C4-2B (cell line): ENCODE measurements around the gene PODXL.
A peak's percentile ranks its signal among the peaks of the same experiment; 100 is the strongest.
"Not testable (repeated sequence)": the region's sequence is repeated elsewhere in the genome, so short reads cannot be mapped to it uniquely, and the experiment has no call there.

Source experiments
- H3K27ac ChIP-seq: fragments of 450-650 bp; 2 replicates; pipeline ENCODE4 v1.5.1; 2017
- ZFX ChIP-seq: fragments of 450-650 bp; IDR thresholded peaks from 2 replicates; pipeline ENCODE4 v1.6.1; 2017
- TF ChIP-seq, protein P1 (sequence below): fragments of 450-650 bp; conservative IDR thresholded peaks from 2 replicates; pipeline ENCODE4 v1.5.1; 2017; ENCODE audit warnings: mild to moderate bottlenecking

Gene PODXL

DNA sequence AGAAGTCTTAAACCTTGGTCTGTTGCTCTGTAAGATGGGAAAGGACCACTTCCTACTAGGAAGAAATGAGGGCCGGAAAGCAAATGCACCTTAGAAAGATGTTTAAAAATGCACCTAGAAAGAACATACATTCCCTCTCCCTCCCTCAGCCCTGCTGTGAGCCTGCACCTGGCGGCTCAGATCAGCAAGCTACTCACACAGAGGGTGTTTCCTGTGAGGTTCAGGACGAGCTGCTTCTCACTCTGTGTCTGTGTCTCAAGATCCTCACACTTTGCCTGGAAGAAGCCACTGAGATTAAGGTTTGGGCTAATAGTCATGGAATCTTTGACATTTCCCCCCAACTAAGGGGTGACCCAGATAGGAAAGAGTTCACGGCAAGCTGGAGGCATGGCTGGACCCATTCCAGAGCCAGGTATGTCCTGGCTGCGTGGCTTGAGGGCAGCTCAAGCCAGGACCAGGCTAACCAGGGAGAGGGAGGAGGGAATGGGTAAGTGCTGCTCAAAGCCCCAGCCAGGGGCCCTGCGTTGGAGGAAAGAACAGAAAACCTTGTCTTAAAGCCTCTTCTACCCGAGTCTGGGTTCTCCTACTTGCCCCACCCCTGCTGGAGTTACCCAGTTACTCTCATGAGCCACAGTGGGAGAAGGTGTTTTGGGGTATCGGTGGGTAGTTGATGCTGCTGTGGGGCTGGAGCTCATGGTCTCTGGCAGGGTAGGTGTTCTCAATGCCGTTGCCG is 47.5 kb downstream of the PODXL start:
- TF ChIP-seq, protein P1, sequence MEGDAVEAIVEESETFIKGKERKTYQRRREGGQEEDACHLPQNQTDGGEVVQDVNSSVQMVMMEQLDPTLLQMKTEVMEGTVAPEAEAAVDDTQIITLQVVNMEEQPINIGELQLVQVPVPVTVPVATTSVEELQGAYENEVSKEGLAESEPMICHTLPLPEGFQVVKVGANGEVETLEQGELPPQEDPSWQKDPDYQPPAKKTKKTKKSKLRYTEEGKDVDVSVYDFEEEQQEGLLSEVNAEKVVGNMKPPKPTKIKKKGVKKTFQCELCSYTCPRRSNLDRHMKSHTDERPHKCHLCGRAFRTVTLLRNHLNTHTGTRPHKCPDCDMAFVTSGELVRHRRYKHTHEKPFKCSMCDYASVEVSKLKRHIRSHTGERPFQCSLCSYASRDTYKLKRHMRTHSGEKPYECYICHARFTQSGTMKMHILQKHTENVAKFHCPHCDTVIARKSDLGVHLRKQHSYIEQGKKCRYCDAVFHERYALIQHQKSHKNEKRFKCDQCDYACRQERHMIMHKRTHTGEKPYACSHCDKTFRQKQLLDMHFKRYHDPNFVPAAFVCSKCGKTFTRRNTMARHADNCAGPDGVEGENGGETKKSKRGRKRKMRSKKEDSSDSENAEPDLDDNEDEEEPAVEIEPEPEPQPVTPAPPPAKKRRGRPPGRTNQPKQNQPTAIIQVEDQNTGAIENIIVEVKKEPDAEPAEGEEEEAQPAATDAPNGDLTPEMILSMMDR, result no peak
- no peak for TF ChIP-seq ZFX

DNA sequence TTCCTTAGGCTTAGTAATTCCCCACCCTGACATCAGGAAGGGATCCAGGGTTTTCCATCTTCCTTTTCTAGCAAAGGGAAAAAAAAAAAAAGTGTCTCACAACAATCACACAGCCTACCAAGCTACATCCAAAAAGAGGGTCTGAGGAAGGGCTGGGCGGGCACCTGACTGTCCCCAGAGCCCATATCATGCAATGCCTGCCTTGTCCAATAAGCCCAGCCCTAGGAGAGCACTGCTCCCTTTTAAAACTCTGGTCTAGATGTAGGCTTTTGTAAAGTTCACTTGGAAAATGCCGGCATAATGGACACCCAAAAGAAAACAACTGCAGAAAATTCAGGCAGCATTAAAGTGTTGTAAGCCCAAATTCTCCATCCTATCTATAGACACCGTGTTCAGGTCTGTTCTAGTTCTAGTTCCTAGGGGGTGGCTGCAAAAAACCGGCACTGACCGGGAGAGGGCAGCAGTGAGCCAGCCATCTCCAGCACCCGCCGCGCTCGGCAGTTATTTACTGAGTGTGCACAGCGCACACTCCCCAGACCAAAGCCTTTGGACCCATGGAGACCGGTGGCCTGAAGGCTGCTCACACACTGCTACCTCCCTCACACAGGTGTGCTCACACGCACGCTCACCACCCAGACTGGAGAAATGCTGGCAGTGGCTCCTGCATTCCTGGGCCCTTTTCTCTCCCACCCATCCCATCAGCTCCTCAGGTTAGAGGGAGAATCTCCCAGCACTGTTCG is 48.7 kb downstream of the PODXL start:
- no peak overlapping the region for H3K27ac ChIP-seq
- no peak for TF ChIP-seq ZFX
- TF ChIP-seq, protein P1, result peak; percentile 100

More for the DNA sequence above, 47.5 kb downstream of the PODXL start:
- H3K27ac ChIP-seq, result no peak overlapping the region

DNA sequence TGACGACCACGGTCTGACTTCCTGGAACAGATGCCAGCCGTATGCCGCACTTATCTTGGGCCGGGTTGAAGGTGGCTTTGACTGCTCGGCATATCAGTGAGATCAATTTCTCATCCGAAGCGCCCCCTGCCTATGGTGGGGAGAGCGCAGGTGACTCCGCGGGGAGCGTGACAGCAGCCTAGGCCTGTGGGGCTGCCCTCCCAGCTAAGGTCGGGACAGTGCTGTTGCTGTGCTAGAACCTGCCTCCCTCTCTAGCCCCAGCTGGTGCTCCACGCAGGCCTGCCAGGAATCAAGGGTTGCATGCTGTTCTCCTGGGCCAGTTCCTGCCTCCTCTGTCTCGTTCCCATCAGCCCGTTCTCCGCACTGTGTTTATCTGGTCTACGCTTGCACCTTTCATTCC is 49.8 kb downstream of the PODXL start:
- no peak overlapping the region for H3K27ac ChIP-seq
- TF ChIP-seq ZFX, result no peak
- TF ChIP-seq, protein P1, result no peak

DNA sequence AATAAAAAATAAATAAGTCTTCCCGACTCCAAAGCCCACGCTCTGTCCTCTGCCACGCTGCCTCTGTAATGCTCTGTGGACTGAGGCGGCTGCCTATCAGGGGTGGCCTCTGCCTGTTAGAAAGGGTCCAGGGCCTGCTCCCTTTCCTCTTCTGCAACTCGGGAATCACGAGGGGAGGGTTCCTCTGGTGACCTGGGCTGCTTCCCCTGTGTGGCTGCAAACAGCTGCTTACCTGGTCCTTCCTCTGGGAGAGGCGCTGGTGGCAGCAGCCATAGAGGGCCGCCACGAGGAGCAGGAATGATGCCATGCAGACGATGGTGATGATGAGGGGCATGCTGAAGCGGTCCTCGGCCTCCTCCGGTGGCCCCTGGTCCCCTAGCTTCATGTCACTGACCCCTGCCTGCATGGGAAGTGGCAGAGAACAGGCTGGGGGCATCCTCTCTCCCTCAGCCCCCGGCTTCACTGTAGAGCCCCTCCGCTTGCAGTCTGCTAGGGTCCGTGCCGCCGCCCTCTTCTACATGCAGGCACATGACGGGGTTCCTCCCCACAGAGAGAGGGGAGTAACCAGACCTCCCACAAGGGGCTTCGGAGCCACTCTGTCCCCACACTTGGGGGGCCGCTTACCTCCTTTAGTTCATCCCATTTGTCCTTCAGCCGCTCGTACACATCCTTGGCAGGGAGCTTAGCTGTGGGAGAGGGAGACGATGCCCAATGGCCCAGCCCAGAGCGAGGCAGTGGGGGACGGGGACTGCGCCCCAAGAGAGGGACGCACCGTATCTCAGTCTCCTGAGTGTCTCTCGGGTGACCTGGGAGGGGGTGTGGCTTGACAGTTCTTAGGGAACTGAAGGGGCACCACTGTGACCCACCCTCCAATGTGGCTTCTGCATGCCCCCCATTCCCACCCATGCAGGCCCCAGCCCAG is 50.5 kb downstream of the PODXL start:
- TF ChIP-seq, protein P1, result no peak
- no peak for TF ChIP-seq ZFX
- H3K27ac ChIP-seq, result no peak overlapping the region

DNA sequence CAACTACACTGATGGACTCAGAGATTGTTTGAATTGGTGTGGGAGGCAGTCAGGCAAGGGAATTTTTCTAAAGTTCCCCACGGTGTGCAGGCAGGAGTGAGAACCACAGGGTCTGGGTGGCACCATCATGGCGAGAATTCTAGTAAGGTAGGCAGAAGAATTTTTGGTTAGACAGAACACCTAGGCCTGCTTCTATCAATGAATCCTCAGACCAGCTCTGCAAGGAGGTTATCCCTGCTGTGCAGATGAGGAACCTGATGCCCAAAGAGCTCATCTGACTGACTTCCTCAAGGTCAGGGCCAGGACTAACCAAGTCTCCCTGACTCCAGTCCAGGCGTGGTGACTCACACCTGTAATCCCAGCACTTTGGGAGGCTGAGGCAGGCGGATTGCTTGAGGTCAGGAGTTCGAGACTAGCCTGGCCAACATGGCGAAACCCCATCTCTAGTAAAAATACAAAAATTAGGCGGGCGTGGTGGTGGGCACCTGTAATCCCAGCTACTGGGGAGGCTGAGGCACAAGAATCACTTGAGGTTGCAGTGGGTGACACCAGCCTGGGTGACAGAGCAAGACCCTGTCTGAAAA is 51.3 kb downstream of the PODXL start:
- not testable (repeated sequence) for H3K27ac ChIP-seq

DNA sequence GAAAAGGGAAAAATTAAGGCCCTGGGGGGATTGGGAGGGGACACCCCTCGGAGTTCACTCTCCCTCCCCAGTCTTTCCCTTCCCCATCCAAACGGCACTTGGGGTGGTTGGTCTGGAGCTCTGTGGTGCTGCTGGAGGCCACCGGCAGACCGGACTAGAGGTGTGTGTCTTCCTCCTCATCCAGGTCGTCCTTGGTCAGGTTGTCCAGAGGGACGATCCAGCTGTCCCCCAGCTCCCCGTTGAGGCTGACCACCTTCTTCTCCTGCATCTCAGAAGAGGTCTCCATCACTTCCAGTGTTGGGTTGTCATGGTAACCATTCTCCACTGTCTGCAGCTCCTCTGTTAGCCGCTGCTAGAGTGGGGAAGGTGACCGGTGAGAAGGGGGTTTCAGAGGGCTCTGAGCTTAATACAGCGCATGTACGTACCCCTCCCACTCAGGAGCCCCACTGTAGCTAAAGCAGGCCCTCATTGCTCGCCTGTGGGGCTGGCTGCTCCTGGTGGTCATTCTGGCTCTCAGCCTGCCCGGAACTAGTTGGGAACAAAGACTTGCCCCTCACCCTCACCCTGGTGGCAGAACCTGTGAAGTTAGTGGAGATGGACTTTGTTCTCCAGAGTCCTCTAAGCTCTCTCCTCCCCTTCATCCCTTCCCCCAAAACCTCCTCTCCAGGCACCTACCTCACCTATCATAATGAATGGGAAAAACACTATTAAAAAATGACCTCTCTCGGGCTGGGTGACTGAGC is 52.1 kb downstream of the PODXL start:
- H3K27ac ChIP-seq, result no peak overlapping the region
- TF ChIP-seq, protein P1, result no peak
- TF ChIP-seq ZFX, result no peak

DNA sequence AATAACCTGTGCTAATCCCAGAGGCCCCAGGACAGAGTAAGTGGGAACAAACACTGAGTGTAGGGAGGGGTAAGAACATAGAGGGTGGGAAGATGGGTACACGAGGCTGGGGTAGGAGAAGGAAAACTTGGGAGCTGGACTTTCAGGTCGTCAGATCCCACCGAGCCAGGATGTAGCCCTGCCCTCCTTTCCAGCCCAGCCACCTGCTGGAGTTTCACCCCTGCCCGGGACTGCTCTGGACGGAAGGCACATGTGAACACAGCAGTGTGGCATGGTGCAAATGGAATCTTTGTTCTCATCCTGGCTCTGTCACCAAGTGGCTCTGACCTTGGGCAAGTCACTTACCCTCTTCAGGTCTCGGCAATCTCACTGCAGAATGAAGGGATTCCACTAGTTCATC is 52.8 kb downstream of the PODXL start:
- TF ChIP-seq ZFX, result no peak
- TF ChIP-seq, protein P1, result no peak
- H3K27ac ChIP-seq, result no peak overlapping the region
